ENCODE results near the gene ABTB2.
"Not testable (repeated sequence)": the region's sequence is repeated elsewhere in the genome, so short reads cannot be mapped to it uniquely, and the experiment has no call there.

Gene ABTB2

DNA sequence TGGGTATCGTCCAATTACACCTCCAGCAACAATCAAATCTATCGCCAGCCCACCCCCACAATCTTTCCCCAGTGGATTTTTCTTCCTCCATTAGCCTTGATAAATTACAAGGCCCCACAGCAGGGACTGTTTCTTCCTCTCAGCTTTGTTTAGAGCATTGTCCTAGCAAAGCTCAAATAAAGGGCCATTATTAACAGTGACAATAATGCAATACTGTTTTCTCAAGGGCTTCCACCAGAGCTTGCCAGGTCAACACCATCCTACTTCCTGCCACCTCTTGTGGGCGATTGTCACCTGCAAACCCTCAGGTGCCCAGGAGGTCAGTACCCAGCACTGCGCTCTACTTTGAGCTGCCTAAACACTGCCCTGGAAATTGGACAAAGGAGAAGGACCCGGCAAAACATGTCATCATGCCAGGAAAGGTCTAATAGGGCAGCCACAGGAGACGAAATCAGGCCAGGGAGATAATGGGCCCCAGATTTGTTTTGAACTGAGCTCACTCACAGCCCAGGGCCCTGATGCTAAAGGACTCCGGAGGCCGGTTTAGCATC lies 95.2 kb downstream of the ABTB2 start:
- no peak for DNase-seq (ENCODE audit: low read depth in 2 of 2)

DNA sequence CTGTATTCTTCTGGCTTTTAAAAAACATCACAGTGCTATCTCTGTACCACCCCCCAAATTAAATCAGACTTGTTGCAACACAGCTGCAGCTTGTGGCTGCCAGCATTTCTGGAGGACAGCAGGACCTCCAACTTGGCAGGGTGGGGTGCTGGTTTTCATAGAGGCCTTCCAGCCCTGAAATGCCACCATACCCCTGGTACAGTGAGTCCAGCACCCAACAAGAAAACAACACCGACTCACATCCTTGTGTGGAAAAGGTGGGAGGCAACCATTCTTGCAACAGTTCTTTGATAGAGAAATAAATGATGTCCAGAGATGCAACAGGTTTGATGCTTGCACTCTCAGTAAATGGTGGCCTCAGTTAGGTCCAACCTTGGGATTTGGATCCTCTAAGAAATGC lies 96.0 kb downstream of the ABTB2 start:
- no peak for DNase-seq (ENCODE audit: low read depth in 2 of 2)

DNA sequence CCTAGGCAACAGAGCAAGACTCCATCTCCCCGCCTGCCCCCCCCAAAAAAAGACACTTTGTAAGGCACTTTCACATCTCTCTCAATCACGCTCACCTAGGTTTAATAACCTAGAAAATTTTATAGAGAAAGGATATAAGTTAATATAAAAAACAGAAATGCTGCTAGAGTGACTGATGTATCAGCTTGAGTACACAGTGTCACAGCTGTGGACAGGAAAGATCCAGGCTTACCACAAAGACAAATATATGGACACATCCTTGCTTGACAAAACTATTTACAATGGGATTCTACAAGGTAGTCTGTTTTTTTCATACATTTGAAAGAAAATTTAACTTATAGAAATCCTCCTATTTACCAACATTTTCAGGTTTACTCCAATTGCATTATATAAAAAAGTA lies 96.7 kb downstream of the ABTB2 start:
- DNase-seq (ENCODE audit: low read depth in 2 of 2), result no peak

DNA sequence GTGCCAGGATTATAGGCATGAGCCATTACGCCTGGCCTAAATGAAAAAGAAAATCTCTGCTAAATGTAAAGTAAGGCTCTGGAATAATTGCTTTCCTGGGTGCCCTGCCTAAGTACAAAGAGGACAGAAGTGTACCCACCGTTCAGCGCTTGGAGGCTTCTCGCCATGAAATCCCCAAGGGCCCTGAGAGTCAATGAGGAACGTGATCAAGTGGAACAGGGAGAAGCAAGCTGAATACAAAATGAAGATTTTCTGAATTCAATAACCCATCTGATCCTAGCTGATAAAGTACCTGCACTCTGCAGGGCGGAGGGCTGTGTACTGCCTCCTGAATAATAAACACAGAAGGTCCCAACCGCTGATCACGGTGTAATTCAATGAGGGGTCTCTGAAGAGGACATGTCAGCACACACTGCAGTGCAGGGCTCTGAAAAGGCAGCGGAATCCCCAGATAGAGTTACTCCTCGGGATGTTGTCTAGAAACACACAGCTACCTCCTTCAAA lies 97.7 kb downstream of the ABTB2 start:
- DNase-seq (ENCODE audit: low read depth in 2 of 2), result no peak

DNA sequence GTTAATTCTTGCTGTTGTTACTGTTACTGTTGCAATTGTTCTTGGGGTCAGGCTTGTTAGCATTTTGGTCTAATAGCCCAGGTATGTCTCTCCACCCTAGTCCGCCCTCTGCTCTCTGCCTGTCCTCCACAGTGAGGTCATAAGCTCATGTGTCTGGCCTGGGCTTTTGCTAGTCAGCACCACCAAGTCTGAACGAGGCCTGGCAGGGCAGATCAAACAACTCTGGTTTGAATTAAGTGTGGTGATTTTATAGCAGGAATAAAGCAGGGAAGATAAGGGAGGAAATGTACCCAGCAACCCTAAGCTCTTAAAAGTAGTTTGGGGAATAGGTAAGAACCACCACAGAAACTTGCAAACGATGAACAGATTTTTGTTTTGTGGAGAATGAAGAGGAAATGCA lies 98.7 kb downstream of the ABTB2 start:
- no peak for DNase-seq (ENCODE audit: low read depth in 2 of 2)

DNA sequence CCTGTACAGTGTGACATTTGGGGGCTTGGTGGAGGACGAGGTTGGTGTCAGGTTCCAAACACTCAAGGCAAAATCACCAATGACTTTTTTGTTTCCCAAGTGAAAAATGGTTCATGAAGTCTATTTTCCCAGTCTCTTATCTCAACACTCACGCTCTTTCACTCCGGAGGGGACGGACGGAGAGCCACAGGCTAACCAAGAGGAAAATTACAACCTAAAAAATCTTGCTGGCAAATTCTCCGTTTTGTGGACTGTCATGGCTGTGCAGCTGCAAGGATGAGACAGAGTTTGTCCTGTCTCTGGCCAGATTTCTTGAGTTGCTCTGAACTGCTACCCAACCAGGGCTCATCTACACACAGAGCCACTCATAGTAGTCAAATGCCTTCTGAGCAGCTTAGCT lies 101.2 kb downstream of the ABTB2 start:
- DNase-seq (ENCODE audit: low read depth in 2 of 2), result no peak

DNA sequence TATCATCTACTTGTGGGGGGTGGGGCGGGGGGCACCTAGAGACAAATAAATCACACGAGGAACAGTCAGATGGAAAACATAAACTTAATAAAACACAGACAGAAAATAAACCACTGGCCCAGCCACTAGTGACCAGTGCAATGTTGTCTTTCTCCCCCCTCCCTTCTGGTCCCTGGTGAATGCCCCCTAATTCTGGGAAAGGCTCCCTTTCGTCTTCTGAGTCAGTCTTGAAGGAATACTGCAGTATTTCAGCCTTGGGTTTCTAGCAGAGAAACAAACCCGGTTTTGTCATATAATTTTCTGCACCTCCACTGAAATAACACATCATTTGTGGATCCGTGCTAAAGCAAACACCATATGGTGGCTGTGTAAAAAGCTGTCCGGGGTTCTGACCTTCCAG lies 101.7 kb downstream of the ABTB2 start:
- no peak for DNase-seq (ENCODE audit: low read depth in 2 of 2)

DNA sequence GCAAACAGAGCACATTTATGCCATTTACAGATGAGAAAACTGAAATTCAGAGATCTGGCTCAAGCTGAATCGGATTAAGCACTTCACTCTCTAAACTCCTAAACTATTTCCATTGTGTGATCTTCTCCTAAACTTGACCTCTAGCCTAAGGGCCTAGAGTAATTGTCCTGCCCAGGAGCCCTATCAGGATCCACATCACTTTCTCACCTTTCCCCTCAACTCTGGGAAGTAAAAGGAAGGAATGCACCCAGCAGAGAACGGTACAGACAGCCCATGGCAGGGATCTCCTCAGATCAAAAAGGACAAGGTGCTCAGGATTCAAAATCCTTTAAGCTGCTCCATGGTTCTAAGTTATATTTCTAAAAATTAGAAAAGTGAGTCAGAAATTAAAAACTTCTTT lies 102.7 kb downstream of the ABTB2 start:
- no peak for DNase-seq (ENCODE audit: low read depth in 2 of 2)

DNA sequence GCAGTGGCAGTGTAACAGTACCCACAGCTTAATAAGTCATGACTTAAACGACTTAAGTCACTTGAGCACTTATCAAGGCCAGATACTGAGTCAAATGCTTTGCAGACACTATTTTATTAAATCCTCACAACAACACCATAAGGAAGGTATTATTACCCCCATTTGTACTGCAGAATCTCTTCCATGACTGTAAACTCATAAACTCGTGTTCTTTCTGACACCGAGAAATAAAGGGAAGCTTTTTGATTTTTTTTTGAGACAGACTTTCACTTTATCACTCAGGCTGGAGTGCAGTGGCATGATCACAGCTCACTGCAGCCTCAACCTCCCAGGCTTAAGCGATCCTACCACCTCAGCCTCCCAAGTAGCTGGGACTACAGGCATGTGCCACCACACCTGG lies 103.8 kb downstream of the ABTB2 start:
- DNase-seq (ENCODE audit: low read depth in 2 of 2), result no peak

DNA sequence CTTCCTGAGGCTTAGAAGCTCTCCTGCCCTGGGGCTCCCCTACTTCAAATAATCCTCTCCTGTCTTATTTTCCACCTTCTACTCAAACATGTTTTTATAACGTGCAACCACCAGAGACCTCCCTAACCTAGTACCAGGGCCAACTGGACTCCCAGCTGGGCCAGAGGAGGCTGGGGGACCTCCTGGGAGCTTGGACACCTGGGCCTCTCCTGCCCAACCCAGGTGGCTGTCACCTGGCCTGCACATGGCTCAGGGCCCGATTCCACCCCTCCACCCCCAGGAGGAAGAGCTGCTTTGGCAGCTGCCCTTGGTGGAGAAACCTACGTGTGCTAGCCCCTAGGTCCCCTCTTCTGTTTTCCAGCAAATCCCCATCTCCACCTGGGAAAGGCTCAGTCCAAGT lies 105.2 kb downstream of the ABTB2 start:
- DNase-seq (ENCODE audit: low read depth in 2 of 2), result no peak

DNA sequence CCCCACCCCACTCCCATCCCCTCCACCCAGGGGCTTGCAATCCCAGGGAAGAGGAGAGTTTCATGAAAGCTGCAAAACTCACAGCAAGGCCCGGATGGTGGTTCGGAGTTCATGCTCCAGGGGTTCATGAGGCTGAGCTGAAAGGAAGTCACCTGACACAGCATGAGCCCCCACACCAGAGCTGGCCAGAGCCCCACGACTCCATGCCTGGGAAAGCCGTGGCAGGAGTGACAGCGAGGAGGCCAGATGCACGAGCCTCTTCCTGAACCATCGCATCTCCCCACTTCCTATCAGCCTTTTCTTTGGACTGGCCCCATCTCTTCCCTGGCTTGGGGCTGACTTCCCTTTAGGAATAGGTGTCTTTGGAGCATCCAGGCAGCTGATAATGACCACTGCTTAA lies 105.8 kb downstream of the ABTB2 start:
- no peak for DNase-seq (ENCODE audit: low read depth in 2 of 2)

DNA sequence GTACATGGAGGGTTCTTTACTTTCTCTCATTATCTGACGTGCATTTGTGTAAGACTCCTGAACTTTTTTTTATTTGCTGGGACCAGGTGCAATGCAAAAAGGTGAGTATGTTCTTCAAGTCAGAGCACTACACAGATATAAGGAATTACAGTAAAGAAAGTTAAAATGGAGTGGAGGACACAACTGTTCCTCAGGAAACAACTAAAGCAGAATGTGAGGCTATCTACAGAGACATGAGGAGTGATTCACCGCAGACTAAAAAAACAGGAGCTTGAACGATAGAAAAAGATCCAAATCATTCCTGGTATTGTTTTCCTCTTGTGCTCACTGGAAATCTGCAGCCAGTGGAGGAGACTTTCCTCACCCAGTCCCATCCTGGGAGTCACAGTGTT lies 106.2 kb downstream of the ABTB2 start:
- no peak for DNase-seq (ENCODE audit: low read depth in 2 of 2)

DNA sequence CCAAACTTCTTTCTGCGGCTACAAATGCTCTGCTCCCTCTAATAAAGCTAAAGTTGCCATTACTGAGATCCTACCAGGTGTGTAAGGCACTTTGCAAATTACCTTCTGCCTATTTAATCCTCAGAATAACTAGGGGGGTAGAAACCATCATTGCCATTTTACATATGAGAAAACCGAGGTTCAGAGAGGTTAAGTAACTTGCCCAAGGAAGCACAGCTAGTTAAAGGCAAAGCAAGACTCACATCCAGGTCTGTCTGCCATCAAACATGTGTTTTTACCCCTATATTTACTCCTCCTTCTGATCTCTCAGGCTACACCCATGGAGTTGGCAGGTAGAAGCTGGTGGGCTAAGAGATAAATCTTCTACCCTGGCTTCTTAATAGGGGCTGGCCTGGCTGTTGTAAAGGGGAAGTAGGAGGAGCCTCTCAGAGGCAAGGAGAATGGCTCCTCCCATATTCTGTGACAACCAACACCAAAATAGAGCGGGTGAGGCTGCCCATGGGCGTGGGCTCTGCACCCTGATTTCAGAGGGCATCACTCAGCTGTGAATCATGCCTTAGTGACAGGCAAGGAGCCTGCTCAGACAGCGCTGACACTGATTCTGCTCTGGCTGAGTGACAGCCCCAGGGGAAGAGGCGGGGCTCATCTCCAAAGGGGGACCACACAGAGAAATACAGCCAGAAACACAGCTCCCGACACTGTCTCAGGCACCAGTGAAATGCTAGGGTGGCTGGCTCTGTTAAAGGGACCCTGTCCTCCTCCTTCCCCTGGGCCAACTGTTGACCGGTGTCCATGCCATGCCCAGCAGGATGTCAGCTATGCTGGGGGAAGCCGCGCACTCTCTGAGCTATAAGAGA lies 106.8 kb downstream of the ABTB2 start:
- DNase-seq (ENCODE audit: low read depth in 2 of 2), result peak; percentile 46 to 66

DNA sequence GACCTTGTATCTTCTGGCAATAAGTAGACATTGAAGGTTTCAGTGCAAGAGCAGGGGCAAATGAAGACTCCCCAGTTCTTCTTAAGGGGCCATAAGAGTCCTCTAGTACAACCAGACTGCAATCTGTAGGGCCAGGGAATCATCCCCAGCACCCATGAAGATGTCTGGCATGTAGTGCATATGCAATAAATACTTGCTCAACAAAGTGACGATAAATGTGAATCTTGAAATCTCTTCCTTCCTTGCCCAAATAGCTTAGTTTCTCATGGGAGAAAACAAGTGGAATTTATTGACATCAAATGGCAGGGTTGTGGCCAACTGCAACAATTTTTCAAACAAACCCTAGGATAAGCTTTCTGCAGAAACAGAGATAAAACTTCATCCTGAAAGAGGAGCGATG lies 107.6 kb downstream of the ABTB2 start:
- DNase-seq (ENCODE audit: low read depth in 2 of 2), result no peak

DNA sequence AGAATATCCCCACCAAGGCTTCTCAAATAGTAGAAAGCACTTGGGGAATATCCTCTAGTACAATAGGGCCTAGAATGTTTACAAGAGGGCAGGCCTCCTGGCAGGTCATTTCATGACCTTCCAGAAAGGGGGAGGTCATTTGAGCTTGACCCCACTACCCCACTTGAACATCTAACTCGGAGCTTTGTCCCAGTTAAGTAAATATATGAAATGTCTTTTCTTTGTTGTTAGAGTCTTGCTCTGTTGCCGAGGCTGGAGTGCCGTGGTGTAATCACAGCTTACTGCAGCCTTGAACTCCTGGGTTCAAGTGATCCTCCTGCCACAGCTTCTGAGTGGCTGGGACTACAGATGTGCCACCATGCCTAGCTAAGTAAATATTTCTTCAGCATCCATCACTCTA lies 108.4 kb downstream of the ABTB2 start:
- DNase-seq (ENCODE audit: low read depth in 2 of 2), result no peak

DNA sequence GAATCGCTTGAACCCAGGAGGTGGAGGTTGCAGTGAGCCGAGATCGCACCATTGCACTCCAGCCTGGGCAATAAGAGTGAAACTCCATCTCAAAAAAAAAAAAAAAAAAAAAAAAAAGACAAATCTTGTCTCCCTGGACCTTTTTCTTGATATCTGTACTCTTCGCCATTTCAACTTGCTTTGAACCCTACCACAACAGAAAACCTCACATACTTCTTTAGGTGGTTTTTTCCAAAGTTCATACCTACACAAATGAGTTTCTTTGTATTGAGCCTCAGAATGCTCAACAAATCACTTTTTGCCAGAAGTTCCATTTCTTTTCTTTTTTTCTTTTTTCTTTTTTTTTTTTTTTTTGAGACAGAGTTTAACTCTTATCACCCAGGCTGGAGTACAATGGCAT lies 111.3 kb downstream of the ABTB2 start:
- not testable (repeated sequence) for DNase-seq (ENCODE audit: low read depth in 2 of 2)

DNA sequence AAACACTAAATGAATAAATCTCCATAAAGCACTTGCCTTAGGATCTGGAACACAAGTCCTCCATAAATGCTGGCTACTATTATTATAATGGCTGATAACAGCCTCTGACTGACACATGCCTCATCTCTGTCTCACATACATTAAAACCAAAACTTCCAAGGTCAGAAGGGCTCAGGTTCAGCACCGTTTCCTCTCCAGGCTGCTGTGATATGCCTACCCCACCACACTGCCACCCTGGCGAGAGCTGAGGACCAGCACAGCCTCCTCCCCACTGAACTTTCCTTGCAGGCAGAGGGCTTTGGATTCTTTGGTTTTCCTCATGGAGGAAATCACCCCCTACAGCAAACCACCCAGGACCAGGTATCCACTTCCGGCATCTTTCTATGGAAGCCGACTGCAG lies 112.8 kb downstream of the ABTB2 start:
- DNase-seq (ENCODE audit: low read depth in 2 of 2), result no peak

DNA sequence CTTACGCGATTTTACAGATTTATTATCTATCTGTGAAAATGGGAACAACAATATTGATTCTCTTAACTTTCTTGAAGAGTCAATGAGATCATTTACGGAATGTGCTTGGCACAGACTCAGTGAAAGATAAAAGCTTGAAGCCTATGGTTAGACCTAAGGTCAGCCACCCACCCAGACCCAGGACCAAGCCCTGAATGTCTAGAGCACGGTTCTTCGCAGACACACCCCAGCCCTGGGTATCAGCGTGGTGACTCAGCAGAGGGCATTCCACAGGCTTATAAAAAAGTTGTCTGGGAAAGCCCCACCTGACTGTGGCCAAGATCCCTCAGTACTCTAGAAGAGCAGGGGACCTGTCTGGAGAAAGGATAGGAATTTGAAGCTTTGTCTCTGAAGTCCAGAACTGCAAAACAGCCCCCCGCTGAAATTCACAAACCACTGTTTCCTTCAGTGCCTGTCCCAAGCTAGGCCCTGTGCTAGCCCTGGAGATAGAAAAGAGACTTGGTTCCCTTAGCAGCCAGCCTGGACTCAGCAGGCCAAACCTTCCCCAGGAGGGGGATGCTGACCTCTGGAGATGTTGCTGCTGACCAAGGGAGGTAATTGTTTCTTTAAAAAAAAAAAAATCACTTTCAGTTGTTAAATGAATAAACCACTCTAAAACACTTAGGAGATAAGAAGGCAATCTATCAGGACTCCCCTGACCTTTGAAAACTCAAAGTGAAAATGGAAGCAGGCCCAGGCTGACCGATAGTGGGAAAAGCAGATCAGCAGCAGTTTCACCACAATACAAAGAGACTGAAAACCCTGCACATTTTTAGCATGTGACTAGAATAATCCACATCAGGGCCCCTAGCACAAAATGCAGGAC lies 114.0 kb downstream of the ABTB2 start:
- no peak for DNase-seq (ENCODE audit: low read depth in 2 of 2)

DNA sequence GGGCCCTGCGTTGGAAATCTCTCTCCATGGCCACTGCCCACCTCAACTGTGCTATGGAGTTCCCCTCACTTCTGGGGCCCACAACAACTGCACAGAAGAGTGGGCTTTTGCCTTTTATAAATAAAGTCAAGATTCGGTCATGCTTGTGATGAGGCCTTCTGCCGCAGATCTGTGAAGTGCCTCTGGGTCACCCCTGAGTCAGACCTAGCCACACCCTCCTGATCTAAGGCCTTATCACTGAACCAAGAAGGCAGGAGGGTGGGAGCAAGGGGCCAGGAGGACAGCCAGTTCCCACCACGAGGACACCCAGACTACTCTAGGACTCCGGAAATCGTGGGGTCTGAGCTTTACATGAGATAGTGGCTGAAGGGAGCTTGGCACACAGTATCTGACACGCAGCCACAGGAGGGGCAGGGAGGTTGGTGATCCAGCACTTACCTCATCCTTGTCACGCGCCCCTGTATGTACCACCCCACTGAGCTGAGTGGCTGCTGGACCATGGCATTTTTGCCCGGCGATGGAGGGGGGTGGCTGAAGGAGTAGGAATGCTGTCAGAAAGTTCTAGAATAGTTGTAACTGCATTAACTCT lies 115.7 kb downstream of the ABTB2 start:
- no peak for DNase-seq (ENCODE audit: low read depth in 2 of 2)

DNA sequence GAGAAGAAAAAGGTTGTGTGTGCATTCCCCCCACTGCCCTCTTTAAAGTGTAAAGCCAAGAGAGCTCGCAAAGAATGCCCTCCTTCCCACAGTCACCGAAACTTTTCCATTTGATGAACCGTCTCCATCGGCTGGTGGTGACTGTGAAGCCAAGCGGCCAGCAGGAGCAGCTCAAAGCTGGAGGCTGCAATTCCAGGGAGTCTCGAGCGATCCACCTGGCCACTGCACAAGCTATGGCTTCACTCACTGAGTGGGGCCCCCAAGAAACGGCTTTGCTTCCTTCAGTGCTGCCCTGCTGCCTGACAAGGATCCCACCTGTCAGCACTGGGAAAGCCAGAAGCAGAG lies 117.7 kb downstream of the ABTB2 start:
- DNase-seq (ENCODE audit: low read depth in 2 of 2), result no peak

DNA sequence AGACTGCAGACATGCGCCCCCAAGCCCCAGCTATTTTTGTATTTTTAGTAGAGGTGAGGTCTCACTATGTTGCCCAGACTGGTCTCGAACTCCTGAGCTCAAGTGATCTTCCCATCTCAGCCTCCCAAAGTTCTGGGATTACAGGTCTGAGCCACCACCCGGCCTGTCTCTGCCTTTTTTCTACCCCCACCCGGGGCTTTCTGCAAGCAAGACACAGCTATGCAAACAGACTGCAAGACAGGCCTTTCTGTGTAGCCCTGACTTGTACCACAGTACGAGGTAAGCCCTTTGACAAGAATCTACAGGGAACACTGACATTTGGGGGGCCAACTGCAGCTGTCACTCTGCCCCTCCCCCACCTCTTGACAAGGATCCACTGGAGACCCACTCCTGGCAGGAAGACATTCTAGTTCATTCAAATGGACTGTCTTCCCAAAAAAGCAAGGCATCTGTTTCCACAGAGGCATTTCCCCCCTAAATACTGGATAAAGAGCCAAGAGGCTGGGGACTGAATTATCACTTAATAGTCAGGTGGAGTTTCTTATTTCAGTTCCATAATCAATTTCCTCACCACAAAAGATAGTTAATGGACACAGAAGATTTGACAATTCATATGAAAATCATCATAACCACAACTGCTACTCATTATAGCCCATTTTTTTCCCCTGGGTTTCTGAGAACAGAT lies 118.2 kb downstream of the ABTB2 start:
- DNase-seq (ENCODE audit: low read depth in 2 of 2), result no peak

DNA sequence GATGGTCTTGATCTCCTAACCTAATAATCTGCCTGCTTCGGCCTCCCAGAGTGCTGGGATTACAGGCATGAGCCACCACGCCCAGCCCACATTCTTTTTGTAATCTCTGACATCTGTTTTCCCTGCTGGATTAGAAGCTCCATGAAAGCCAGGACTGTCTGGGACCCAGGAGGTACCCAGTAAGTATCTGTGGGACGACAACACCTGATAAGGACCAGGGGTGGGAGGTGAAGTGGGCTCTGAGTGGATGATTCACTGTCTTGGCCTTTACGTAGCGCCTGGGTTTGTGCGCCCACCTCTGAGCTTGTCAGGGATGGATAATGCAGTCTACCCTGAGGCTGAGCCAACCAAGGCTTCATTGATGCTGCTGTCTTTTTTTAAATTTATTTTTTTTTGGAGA lies 118.8 kb downstream of the ABTB2 start:
- DNase-seq (ENCODE audit: low read depth in 2 of 2), result no peak

Measured in stimulated activated CD4-positive, alpha-beta T cell treated with anti-CD3 and anti-CD28 coated beads, Interleukin-1b, Interleukin-23, amount 100 ng/mL, for 4 hours (primary cell).